Tongue (tissue), 2 donors: ENCODE data around the gene TSPO. TPM values are rescaled to one million over a fixed set of nuclear protein-coding genes. Genes with fewer than 3 reads are reported as not detected.
"Not testable (repeated sequence)": the region's sequence is repeated elsewhere in the genome, so short reads cannot be mapped to it uniquely, and the experiment has no call there.

ENCODE experiments used
- DNase-seq: peaks from one replicate; pipeline ENCODE4 v3.0.0-alpha.2; 2015
- total RNA-seq: library from RNA; depleted of rRNA; stranded (reverse); fragments of >200 nt; gene quantifications from one replicate; pipeline ENCODE4 v1.2.3, GENCODE V29; 2014

Gene TSPO
- total RNA-seq, 1 donor from 2014 or later = 179 TPM

GRCh38 chr22:43131773-43132501, 19.4 kb upstream of the TSPO start:
- no peak for DNase-seq

- DNase-seq = no peak
These were observed 18.0 kb upstream of the TSPO start for GRCh38 chr22:43133401-43133800.

DNA sequence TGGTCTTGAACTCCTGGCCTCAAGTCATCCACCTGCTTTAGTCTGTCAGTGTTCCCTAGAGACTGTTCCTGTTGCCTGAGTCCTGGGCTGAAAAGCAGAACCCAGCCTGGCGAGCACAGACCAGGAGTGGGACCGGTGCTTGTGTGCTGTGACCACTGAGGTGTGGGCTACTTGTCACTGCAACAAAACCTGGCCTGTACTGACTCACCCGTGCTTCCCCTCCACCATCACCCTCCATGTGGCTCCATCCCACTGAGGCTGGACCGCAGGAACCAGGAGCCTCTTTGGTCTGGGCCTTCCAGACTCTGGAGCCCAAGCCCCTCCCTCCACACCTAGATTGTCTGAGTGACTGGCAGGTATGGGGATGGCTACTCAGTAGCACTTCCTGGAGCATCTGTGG, 16.8 kb upstream of the TSPO start:
- DNase-seq = no peak

- DNase-seq = no peak
These were observed 15.8 kb upstream of the TSPO start for GRCh38 chr22:43135565-43135964.

DNA sequence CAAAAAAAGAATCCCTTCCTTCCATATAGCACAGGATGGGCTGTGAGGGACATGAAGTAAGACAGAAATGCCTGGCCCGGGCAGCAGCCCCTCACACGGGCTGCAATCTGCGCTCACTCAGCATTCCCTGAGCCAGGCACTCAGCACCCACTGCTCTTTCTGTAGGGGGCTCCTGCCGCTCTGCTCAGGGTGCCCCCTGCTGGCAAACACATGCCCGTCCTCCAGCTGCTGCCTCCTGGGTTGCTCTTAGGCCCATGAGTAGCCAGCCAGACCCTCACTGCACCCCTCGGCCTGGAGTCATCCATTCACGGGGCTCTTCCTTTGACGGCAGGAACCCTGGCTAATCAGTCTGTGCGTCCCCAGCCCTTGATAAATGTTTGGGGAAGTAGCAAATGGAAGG, 15.1 kb upstream of the TSPO start:
- DNase-seq = peak; percentile 48

GRCh38 chr22:43136801-43137200, 14.6 kb upstream of the TSPO start:
- DNase-seq = no peak

- DNase-seq = peak; percentile 92
These were observed 8.3 kb upstream of the TSPO start, which contains the start of gene MCAT for GRCh38 chr22:43142880-43143562. Gene MCAT (minus strand): TSS chr22:43143398. CDS start chr22:43143348, 50 bp downstream.

- DNase-seq = peak; percentile 73
These were observed 6.4 kb upstream of the TSPO start for GRCh38 chr22:43144949-43145348.

GRCh38 chr22:43145371-43145770, 6.0 kb upstream of the TSPO start:
- not testable (repeated sequence) for DNase-seq

DNA sequence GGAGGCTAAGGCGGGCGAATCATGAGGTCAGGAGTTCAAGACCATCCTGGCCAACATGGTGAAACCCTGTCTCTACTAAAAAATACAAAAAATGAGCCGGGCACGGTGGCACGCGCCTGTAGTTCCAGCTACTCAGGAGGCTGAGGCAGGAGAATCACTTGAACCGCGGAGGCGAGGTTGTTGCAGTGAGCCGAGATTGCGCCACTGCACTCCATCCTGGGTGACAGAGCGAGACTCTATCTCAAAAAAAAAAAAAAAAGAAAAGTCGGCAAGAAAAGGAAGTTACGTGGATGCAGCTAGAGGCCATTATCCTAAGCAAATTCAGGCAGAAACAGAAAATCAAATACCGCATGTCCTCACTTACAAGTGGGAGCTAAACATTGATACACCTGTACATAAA, 5.0 kb upstream of the TSPO start:
- DNase-seq = not testable (repeated sequence)

DNA sequence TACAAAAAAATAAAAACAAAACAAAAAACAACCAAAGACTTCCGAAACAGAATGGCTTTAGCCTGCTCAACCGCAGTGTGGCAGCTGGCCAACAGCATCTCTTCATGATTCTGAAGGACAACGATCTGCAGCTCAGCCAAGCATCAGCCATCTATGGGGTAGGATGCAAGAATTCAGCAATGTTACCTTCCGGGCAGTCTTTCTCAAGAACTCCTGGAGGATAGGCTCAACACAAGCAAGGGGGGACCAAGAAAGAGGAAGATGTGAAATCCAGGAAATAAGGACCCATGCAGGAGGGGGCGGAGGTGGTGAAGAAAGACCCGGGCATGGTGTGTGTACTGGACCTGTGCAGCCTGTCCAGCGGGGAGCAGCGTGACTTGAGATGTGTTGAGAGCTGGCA, 3.5 kb upstream of the TSPO start:
- DNase-seq = no peak

DNA sequence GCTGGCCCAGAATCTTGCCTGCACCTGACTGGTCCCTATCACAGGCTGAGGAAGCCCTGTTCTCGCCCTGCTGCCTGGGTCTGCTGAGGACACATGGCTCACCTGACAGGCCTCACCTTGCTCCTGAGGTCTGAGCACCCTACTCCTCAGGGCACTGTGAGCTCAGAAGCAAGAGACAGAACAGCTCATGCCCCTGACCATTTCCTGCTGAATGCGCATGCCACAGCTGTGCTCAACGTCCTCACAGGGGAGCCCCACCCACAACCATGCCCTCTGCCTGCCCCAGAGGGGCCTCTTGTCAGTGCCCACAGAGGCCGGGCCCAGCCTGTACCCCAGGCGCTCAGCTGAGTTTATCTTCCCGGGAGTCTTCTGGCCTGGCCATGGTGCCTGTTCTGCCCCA, 2.8 kb upstream of the TSPO start:
- no peak for DNase-seq

DNA sequence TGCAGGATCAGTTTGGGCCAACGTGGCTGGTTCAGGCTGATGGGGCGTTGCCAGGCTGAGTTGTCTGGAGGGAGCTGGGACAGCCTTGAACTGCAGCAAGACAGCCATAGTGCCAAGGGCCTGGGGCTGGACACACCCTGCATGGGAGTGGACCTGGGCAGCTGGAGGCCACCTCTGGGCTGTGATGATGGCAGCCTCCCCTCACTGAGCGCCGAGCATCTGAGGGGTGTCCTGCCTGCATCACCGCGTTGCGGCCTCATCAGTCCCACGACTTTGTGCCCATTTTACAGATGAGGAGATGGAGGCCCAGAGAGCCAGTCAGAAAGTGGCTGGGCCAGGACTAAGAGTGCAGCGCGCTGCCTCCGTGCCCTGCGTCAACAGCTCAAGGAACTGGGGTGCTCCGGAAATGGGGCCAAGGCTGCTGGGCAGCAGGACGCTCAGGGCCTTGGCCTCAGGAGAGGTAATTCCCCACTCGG, 590 bp upstream of the TSPO start:
- DNase-seq = no peak

DNA sequence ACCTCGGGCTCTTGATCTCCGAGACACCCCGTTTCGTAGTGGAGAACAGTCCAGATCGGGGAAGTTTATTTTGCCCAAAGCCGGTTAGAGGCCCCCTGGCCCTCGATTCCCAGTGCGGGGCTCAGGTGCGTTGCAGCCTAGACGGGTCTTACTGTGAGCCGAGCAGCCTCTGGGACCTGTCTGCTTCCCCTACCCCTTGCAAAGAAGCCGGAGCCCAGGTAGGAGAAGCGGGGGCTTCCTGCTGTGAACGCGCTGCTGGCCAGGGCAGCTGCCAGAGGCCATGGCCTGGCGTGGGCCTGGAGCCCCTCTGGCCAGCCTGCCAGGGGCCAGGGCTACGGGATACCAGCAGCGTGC, 621 bp downstream of the TSPO start:
- DNase-seq = no peak

DNA sequence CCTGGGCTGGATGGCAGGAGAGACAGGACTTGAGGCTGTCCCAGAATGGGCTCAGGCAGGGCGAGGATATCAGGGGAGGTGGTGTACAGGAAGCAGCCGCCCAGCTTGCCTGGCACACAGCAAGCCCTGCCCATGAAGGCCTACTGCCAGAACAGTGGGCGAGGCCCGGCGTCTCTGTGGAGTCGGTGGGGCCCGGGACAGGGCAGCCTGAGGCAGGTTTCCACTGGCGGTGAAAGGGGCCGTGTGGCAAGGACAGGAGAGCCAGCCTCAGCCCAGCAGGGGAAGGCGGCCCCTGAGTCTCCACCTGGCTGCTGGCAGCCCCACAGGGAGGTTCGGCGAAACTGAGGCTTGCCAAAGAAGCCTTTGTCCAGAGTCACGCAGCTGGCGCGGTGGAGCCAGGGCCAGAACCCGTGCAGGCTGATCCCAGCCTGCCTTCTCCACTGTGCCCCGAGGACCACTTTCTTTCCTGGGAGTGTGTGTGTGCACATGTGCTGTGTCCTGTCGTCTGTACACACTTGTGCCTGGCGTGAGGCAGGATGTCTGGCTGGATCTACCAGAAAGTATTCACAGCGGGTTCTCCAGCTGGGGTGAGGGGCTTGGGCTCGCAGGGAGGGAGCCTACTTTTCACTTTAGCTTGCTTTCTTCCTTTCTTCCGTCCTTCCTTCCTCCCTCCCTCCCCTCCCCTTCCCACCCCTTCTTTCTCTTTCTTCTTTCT, 1.2 kb downstream of the TSPO start:
- peak; percentile 90 for DNase-seq

GRCh38 chr22:43153899-43154298, 2.5 kb downstream of the TSPO start:
- no peak for DNase-seq

- no peak for DNase-seq
These were observed 3.7 kb downstream of the TSPO start for GRCh38 chr22:43154887-43155536.

- DNase-seq = peak; percentile 46
These were observed 4.4 kb downstream of the TSPO start for GRCh38 chr22:43155789-43156188.

- no peak for DNase-seq
These were observed 5.1 kb downstream of the TSPO start for GRCh38 chr22:43156413-43156812.

- no peak for DNase-seq
These were observed 6.7 kb downstream of the TSPO start for GRCh38 chr22:43157874-43158546.

DNA sequence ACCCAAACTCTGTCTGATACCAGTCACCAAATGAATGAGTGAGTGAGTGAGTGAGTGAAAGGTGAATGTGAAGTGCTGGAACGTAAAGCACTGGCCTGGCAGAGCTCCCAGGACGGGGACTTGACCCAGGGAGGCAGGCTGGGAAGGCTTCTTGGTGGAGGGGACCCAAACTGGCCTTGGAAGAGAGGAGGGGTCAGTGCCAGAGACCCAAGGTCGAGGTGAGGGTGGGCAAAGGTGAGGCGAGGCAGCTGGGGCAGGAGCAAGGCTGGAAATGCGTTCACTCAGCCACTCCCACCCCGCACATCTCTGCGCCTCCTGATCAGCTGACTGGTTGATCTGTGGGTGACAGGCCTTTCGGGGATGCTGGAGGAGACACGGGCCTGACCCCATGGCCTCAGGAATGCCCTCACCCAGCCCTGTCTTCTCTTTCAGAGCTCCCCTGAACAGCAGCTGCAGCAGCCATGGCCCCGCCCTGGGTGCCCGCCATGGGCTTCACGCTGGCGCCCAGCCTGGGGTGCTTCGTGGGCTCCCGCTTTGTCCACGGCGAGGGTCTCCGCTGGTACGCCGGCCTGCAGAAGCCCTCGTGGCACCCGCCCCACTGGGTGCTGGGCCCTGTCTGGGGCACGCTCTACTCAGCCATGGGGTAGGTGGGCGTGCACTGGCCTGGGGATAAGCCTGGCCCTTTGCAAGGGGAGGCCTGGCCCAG, 7.6 kb downstream of the TSPO start:
- DNase-seq = no peak
